PC-9 (cell line): ENCODE data around the gene TTC39A. TPM values are rescaled to one million over a fixed set of nuclear protein-coding genes. Genes with fewer than 3 reads are reported as not detected.

Experiments used
- BruUV-seq: library from RNA; stranded (reverse); fragments of 400-500 nt; replicated peaks from 2 replicates; lab custom pipeline; 2021; lab: Mats Ljungman, UMichigan
- CTCF ChIA-PET: fragments of 300-600 bp; sonication (Branson Sonifier 250); formaldehyde crosslinking; loops from one replicate; lab custom pipeline; 2022; ENCODE audit warnings: antibody characterized with exemption; lab: Charles Lee
- POLR2A ChIA-PET: fragments of 300-600 bp; sonication (Branson Sonifier 250); formaldehyde crosslinking; loops from one replicate; lab custom pipeline; 2022; ENCODE audit warnings: antibody characterized with exemption; ENCODE audit not compliant: unreplicated experiment; lab: Charles Lee
- DNase-seq, 2 experiments: peaks; one replicate each; pipeline versions ENCODE4 v3.0.0 to v3.0.0-alpha.2; 2015 to 2022; ENCODE audit warnings: mixed read lengths in 1 of 2
- H2AFZ ChIP-seq: fragments of 200-600 bp; sonication (generic); 2 replicates; pipeline ENCODE4 v1.8.1; 2017; ENCODE audit warnings: antibody characterized with exemption
- H3F3A ChIP-seq: fragments of 200-600 bp; sonication (generic); 2 replicates; pipeline ENCODE4 v1.8.1; 2017; ENCODE audit warnings: antibody characterized with exemption, mild to moderate bottlenecking, low read depth; ENCODE audit not compliant: insufficient read depth
- H3K27ac ChIP-seq: fragments of 200-600 bp; sonication (generic); 2 replicates; pipeline ENCODE4 v1.6.1; 2016; ENCODE audit warnings: mixed run types
- H3K27me3 ChIP-seq: fragments of 200-600 bp; sonication (generic); 2 replicates; pipeline ENCODE4 v1.6.1; 2016; ENCODE audit warnings: low read depth, mixed run types; ENCODE audit not compliant: insufficient read depth
- H3K36me3 ChIP-seq: fragments of 200-600 bp; sonication (generic); 2 replicates; pipeline ENCODE4 v1.6.1; 2016; ENCODE audit warnings: low read depth, mixed run types
- H3K4me1 ChIP-seq: fragments of 200-600 bp; sonication (generic); replicated peaks from 2 replicates; pipeline ENCODE4 v1.6.1; 2016; ENCODE audit warnings: mixed run types; ENCODE audit not compliant: insufficient read depth
- H3K4me2 ChIP-seq: fragments of 200-600 bp; sonication (generic); 2 replicates; pipeline ENCODE4 v1.6.1; 2017; ENCODE audit warnings: mixed run types
- H3K4me3 ChIP-seq: fragments of 200-600 bp; sonication (generic); 2 replicates; pipeline ENCODE4 v1.6.1; 2016; ENCODE audit warnings: mixed run types
- H3K79me2 ChIP-seq: fragments of 200-600 bp; sonication (generic); 2 replicates; pipeline ENCODE4 v1.6.1; 2017; ENCODE audit warnings: low read depth, mixed run types
- H3K9me2 ChIP-seq: fragments of 200-600 bp; sonication (generic); 2 replicates; pipeline ENCODE4 v1.8.1; 2017; ENCODE audit warnings: mild to moderate bottlenecking; ENCODE audit not compliant: insufficient read depth
- H3K9me3 ChIP-seq: fragments of 200-600 bp; sonication (generic); 2 replicates; pipeline ENCODE4 v1.8.1; 2016; ENCODE audit warnings: low read depth; ENCODE audit not compliant: insufficient read depth
- H4K20me1 ChIP-seq: fragments of 200-600 bp; sonication (generic); 2 replicates; pipeline ENCODE4 v1.8.1; 2017; ENCODE audit not compliant: insufficient read depth
- CTCF ChIP-seq: fragments of 200-600 bp; sonication (generic); conservative IDR thresholded peaks from 2 replicates; pipeline ENCODE4 v1.6.1; 2017; ENCODE audit warnings: mixed run types, antibody characterized with exemption, mild to moderate bottlenecking, moderate library complexity
- EZH2 ChIP-seq: fragments of 200-600 bp; sonication (generic); IDR thresholded peaks from 2 replicates; pipeline ENCODE4 v1.8.0; 2017; ENCODE audit warnings: antibody characterized with exemption, low read depth
- intact Hi-C: fragments of 100-400 bp; cut with micrococcal nuclease; formaldehyde crosslinking; loops from one replicate; pipeline ENCODE4 v1.10.0; 2022; ENCODE audit not compliant: unreplicated experiment
- total RNA-seq: library from RNA; stranded (reverse); gene quantifications from 2 replicates; pipeline ENCODE4 v1.2.3, GENCODE V29; 2021

TTC39A gene
- total RNA-seq, 1 experiment from 2014 or later = 7.3 TPM

GRCh38 chr1:51299185-51299885, 31.0 kb downstream of the TTC39A start:
- ChIA-PET CTCF (no interaction called here), POLR2A (no interaction called here)
- Histone ChIP-seq H3K4me3 (no peak overlapping the region), H3K9me2 (no peaks in the 10 kb centered on the region), H3F3A (peaks cover 5% of the 10 kb centered on the region; the same call in 1 of the 2 replicates), H3K79me2 (no peaks in the 10 kb centered on the region), H3K4me1 (no peaks in the 10 kb centered on the region; the same call in 1 of the 2 replicates), H3K27ac (no peak overlapping the region), H3K4me2 (no peak overlapping the region), H3K27me3 (no peaks in the 10 kb centered on the region), H4K20me1 (no peaks in the 10 kb centered on the region), H3K9me3 (no peaks in the 10 kb centered on the region), H3K36me3 (no peaks in the 10 kb centered on the region), H2AFZ (no peak overlapping the region)
- TF ChIP-seq EZH2 (no peak), CTCF (no peak)
- no peak for DNase-seq
- intact Hi-C loops = loop anchor here (10.0 kb wide), 1 partner anchor 525 kb away; no protein-coding TSS in a partner anchor
- no TSS peak for BruUV-seq

GRCh38 chr1:51298322-51298705, 32.0 kb downstream of the TTC39A start:
- H3K27ac ChIP-seq = no peak overlapping the region
- H3K9me3 ChIP-seq = no peaks in the 10 kb centered on the region
- H3F3A ChIP-seq = peaks cover 5% of the 10 kb centered on the region; the same call in 1 of the 2 replicates
- no peak overlapping the region for H3K4me2 ChIP-seq
- no peaks in the 10 kb centered on the region for H4K20me1 ChIP-seq
- no peaks in the 10 kb centered on the region for H3K27me3 ChIP-seq
- DNase-seq = no peak
- H3K4me1 ChIP-seq = no peaks in the 10 kb centered on the region; the same call in 1 of the 2 replicates
- ChIA-PET CTCF (no interaction called here), POLR2A (no interaction called here)
- no peaks in the 10 kb centered on the region for H3K79me2 ChIP-seq
- no peak overlapping the region for H3K4me3 ChIP-seq
- H2AFZ ChIP-seq = no peak overlapping the region
- no peaks in the 10 kb centered on the region for H3K9me2 ChIP-seq
- no peak for TF ChIP-seq CTCF
- no peak for TF ChIP-seq EZH2
- no peaks in the 10 kb centered on the region for H3K36me3 ChIP-seq
- intact Hi-C loops = loop anchor here (10.0 kb wide), 1 partner anchor 524 kb away; no protein-coding TSS in a partner anchor
- no TSS peak for BruUV-seq

GRCh38 chr1:51297401-51298321, 32.7 kb downstream of the TTC39A start:
- H3F3A ChIP-seq = peaks cover 5% of the 10 kb centered on the region; the same call in 1 of the 2 replicates
- DNase-seq = no peak
- intact Hi-C loops = loop anchor here (2.0 to 10.0 kb wide), 2 partner anchors 61 to 523 kb away; partner anchors contain the start of gene RNF11
- H2AFZ ChIP-seq = peak overlapping the region; percentile 86
- no peaks in the 10 kb centered on the region for H3K27me3 ChIP-seq
- POLR2A ChIA-PET = interaction anchor here (0.6 kb wide), 1 partner anchor 37 kb away, joined by 4 read pairs; no protein-coding TSS in a partner anchor
- no peak for TF ChIP-seq CTCF
- no peak for TF ChIP-seq EZH2
- no peaks in the 10 kb centered on the region for H3K9me2 ChIP-seq
- no peaks in the 10 kb centered on the region for H3K9me3 ChIP-seq
- no peak overlapping the region for H3K4me3 ChIP-seq
- no peak overlapping the region for H3K27ac ChIP-seq
- H4K20me1 ChIP-seq = no peaks in the 10 kb centered on the region
- no peaks in the 10 kb centered on the region; the same call in 1 of the 2 replicates for H3K4me1 ChIP-seq
- no peaks in the 10 kb centered on the region for H3K79me2 ChIP-seq
- H3K36me3 ChIP-seq = no peaks in the 10 kb centered on the region
- no TSS peak for BruUV-seq
- H3K4me2 ChIP-seq = peak overlapping the region; percentile 74; the same call in 1 of the 2 replicates
- CTCF ChIA-PET = interaction anchor here (0.7 to 1.3 kb wide), 5 partner anchors 34 to 431 kb away, joined by 3 to 4 read pairs (median 3); no protein-coding TSS in a partner anchor
